Adrenal gland (tissue), 5 donors: ENCODE data around the gene MARCHF2.

Experiments used
- POLR2A ChIP-seq, 2 donors: fragments of 450-650 bp; IDR thresholded peaks; one replicate each; pipeline ENCODE4 v1.6.1; 2017; ENCODE audit warnings: antibody characterized with exemption in 2 of 2, mild to moderate bottlenecking in 2 of 2, moderate library complexity in 1 of 2
- TF ChIP-seq, protein P1 (sequence below), 6 experiments: fragments of 450-650 bp in 4 of 6; fragments of 200-600 bp in 2 of 6; sonication (generic) in 1 of 6; IDR thresholded peaks; 1 replicate in 5 of 6; 2 replicates in 1 of 6; pipeline versions ENCODE4 v1.5.1 to v1.8.0; 2016 to 2021; ENCODE audit warnings: antibody characterized with exemption in 6 of 6, mild to moderate bottlenecking in 2 of 6, moderate library complexity in 1 of 6
- donor health status: DM: no; HTN: no; CAD: no.

DNA sequence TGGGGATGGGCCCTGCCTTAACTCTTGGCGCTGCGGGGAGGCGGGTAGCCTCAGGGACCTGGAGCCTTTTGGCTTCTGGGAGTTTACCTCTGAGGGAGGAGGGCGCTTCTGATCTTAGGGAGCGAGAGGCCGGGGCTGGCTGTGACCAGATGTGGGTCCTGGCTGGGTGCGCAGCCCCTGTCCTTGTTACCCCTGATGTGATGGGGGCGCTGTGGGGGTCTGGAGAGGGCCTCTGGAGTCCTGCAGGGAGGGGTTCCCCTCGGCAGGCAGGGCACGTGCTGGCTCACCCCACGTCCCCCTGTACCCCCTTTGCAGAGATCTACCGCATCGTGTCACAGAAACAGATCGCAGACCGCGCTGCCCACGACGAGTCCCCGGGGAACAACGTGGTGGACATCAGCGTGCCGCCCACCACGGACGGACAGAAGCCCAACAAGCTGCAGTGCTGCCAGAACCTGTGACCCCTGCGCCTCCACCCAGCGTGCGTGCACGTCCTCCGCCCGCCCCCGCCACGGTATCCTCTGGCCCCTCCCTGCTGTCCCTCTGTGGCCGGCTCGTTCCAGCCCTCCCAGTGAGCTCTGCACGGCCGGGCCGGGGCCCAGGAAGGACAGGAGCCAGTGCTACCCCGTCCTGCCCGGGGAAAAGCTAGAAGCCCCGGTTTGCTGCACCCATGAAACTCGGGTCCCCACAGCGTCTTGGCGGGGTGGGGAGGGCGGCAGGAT is 9.8 kb upstream of the MARCHF2 start:
- no peak for TF ChIP-seq POLR2A (IDR thresholded peaks at IDR 0.05)
- TF ChIP-seq, protein P1, sequence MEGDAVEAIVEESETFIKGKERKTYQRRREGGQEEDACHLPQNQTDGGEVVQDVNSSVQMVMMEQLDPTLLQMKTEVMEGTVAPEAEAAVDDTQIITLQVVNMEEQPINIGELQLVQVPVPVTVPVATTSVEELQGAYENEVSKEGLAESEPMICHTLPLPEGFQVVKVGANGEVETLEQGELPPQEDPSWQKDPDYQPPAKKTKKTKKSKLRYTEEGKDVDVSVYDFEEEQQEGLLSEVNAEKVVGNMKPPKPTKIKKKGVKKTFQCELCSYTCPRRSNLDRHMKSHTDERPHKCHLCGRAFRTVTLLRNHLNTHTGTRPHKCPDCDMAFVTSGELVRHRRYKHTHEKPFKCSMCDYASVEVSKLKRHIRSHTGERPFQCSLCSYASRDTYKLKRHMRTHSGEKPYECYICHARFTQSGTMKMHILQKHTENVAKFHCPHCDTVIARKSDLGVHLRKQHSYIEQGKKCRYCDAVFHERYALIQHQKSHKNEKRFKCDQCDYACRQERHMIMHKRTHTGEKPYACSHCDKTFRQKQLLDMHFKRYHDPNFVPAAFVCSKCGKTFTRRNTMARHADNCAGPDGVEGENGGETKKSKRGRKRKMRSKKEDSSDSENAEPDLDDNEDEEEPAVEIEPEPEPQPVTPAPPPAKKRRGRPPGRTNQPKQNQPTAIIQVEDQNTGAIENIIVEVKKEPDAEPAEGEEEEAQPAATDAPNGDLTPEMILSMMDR (IDR thresholded peaks at IDR 0.05) = no peak
